HCT116 (cell line): ENCODE measurements around the gene HBA1. TPM values are rescaled to one million over a fixed set of nuclear protein-coding genes. Genes with fewer than 3 reads are reported as not detected.
A peak's percentile ranks its signal among the peaks of the same experiment; 100 is the strongest.

Experiments used
- ATAC-seq: fragments of 200-7000 bp; cut with Tn5 transposase; 2 replicates; pipeline ENCODE4 v1.9.1; 2020; ENCODE audit warnings: mild to moderate bottlenecking, moderate library complexity
- BruUV-seq: library from RNA; stranded (reverse); fragments of 400-500 nt; replicated peaks from 2 replicates; lab custom pipeline; 2021; lab: Mats Ljungman, UMichigan
- CTCF ChIA-PET: fragments of 300-600 bp; sonication (Branson Sonifier 250); formaldehyde crosslinking; loops from one replicate; lab custom pipeline; 2021; ENCODE audit warnings: antibody characterized with exemption; lab: Charles Lee
- POLR2A ChIA-PET: fragments of 300-600, 350-600 bp; sonication (Branson Sonifier 250); formaldehyde crosslinking; loops from one replicate; lab custom pipeline; 2021; ENCODE audit warnings: antibody characterized with exemption; lab: Charles Lee
- RAD21 ChIA-PET, 2 experiments: fragments of 300-600 bp; sonication (Branson Sonifier 250); formaldehyde crosslinking; loops; one replicate each; lab custom pipeline; 2023; ENCODE audit warnings: low total read pairs in 2 of 2; ENCODE audit not compliant: uncharacterized antibody in 2 of 2, unreplicated experiment in 2 of 2, low non-redundant PET in 1 of 2; lab: Charles Lee
- DNase-seq: peaks from one replicate; pipeline ENCODE4 v3.0.0-alpha.2; 2010; ENCODE audit warnings: low read depth, low spot score
- H2AFZ ChIP-seq: fragments of 200-600 bp; shearing (Covaris generic), sonication (generic); 2 replicates; pipeline ENCODE4 v1.6.1; 2017; ENCODE audit warnings: low read depth, mixed run types, mixed read lengths, antibody characterized with exemption, low read length; ENCODE audit not compliant: poor library complexity, severe bottlenecking
- H3K27ac ChIP-seq: 2 replicates; pipeline ENCODE4 v1.5.1; 2012; ENCODE audit warnings: low read depth, low read length
- H3K27me3 ChIP-seq: fragments of 200-600 bp; sonication (generic); 2 replicates; pipeline ENCODE4 v1.6.1; 2016; ENCODE audit warnings: mixed run types, low read length, mixed read lengths; ENCODE audit not compliant: insufficient read depth
- H3K36me3 ChIP-seq, 2 experiments: fragments of 200-500 bp in 1 of 2; fragments of 200-600 bp in 1 of 2; sonication (Bioruptor generic) in 1 of 2; sonication (generic) in 1 of 2; 2 replicates each; pipeline versions ENCODE4 v1.5.1 to v1.6.1; 2014 to 2016; ENCODE audit warnings: low read length in 2 of 2, inconsistent platforms in 1 of 2, mixed read lengths in 1 of 2, mixed run types in 1 of 2; ENCODE audit not compliant: insufficient read depth in 2 of 2, control insufficient read depth in 1 of 2
- H3K4me1 ChIP-seq, 2 experiments: fragments of 200-600 bp in 1 of 2; sonication (generic) in 1 of 2; 2 replicates each; pipeline versions ENCODE4 v1.5.1 to v1.6.1; 2012 to 2017; ENCODE audit warnings: low read length in 2 of 2, inconsistent platforms in 1 of 2, mild to moderate bottlenecking in 1 of 2, mixed read lengths in 1 of 2, mixed run types in 1 of 2, moderate library complexity in 1 of 2; ENCODE audit not compliant: insufficient read depth in 2 of 2, control insufficient read depth in 1 of 2
- H3K4me2 ChIP-seq: fragments of 200-600 bp; sonication (generic); 2 replicates; pipeline ENCODE4 v1.6.1; 2017; ENCODE audit warnings: mixed run types, low read length, mixed read lengths
- H3K4me3 ChIP-seq, 2 experiments: fragments of 200-600 bp in 1 of 2; sonication (generic) in 1 of 2; replicated peaks in 1 of 2; 2 replicates each; pipeline ENCODE4 v1.5.1; 2011 to 2016; ENCODE audit warnings: low read length in 2 of 2, control low read depth in 1 of 2, low read depth in 1 of 2, mild to moderate bottlenecking in 1 of 2, mixed read lengths in 1 of 2, mixed run types in 1 of 2
- H3K79me2 ChIP-seq: fragments of 200-600 bp; sonication (generic); 2 replicates; pipeline ENCODE4 v1.6.1; 2017; ENCODE audit warnings: mild to moderate bottlenecking, mixed run types, low read length, moderate library complexity, mixed read lengths; ENCODE audit not compliant: insufficient read depth
- H3K9ac ChIP-seq: fragments of 200-600 bp; sonication (generic); 2 replicates; pipeline ENCODE4 v1.6.1; 2016; ENCODE audit warnings: low read length, mixed read lengths
- H3K9me2 ChIP-seq: fragments of 200-600 bp; sonication (generic), shearing (Covaris generic); 2 replicates; pipeline ENCODE4 v1.6.1; 2017; ENCODE audit warnings: mixed run types, mild to moderate bottlenecking, moderate library complexity; ENCODE audit not compliant: insufficient read depth
- H3K9me3 ChIP-seq, 2 experiments: fragments of 200-500 bp in 1 of 2; fragments of 200-600 bp in 1 of 2; sonication (Bioruptor generic) in 1 of 2; sonication (generic) in 1 of 2; 2 replicates each; pipeline ENCODE4 v1.6.1; 2014 to 2017; ENCODE audit warnings: low read length in 2 of 2, mixed read lengths in 2 of 2, inconsistent platforms in 1 of 2, low read depth in 1 of 2, mild to moderate bottlenecking in 1 of 2, mixed run types in 1 of 2, moderate library complexity in 1 of 2; ENCODE audit not compliant: control insufficient read depth in 1 of 2, insufficient read depth in 1 of 2
- H4K20me1 ChIP-seq: fragments of 200-600 bp; sonication (generic), shearing (Covaris generic); 2 replicates; pipeline ENCODE4 v1.6.1; 2017; ENCODE audit warnings: mixed run types, mild to moderate bottlenecking, moderate library complexity; ENCODE audit not compliant: insufficient read depth
- CBX3 ChIP-seq: IDR thresholded peaks from 2 replicates; pipeline ENCODE4 v1.6.1; 2012; ENCODE audit warnings: low read depth
- EZH2 ChIP-seq: fragments of 200-600 bp; sonication (generic); IDR thresholded peaks from 2 replicates; pipeline ENCODE4 v1.6.1; 2017; ENCODE audit warnings: antibody characterized with exemption, mixed run types
- EZH2phosphoT487 ChIP-seq: fragments of 200-600 bp; IDR thresholded peaks from 2 replicates; pipeline ENCODE4 v1.6.1; 2018; ENCODE audit warnings: antibody characterized with exemption, borderline replicate concordance
- FOSL1 ChIP-seq: IDR thresholded peaks from 2 replicates; pipeline ENCODE4 v1.6.1; 2012; ENCODE audit warnings: low read depth
- SRF ChIP-seq: IDR thresholded peaks from 2 replicates; pipeline ENCODE4 v1.6.1; 2012; ENCODE audit warnings: low read depth
- TCF7L2 ChIP-seq: IDR thresholded peaks from 2 replicates; pipeline ENCODE4 v1.7.0; 2011; ENCODE audit warnings: borderline replicate concordance, inconsistent platforms; ENCODE audit not compliant: insufficient read depth, insufficient read length; ENCODE audit errors: extremely low read depth
- YY1 ChIP-seq: IDR thresholded peaks from 2 replicates; pipeline ENCODE4 v1.6.1; 2011; ENCODE audit warnings: low read length, low read depth, moderate library complexity, mild to moderate bottlenecking; ENCODE audit not compliant: insufficient replicate concordance; ENCODE audit errors: extremely low read depth
- ZFX ChIP-seq: fragments of 450-650 bp; IDR thresholded peaks from 2 replicates; pipeline ENCODE4 v1.6.1; 2017
- ZNF274 ChIP-seq: fragments of 200-500 bp; sonication (Bioruptor generic); IDR thresholded peaks from 2 replicates; pipeline ENCODE4 v1.6.1; 2014; ENCODE audit warnings: mild to moderate bottlenecking, low read depth, low read length, inconsistent platforms
- intact Hi-C: fragments of 100-400 bp; cut with micrococcal nuclease; formaldehyde crosslinking; loops from 2 replicates; pipeline ENCODE4 v1.10.0; 2022
- total RNA-seq: library from RNA; stranded (reverse); gene quantifications from one replicate; pipeline ENCODE4 v1.2.1, GENCODE V29; 2021; ENCODE audit not compliant: unreplicated experiment
- TF ChIP-seq, protein P1 (sequence below): IDR thresholded peaks from 2 replicates; pipeline ENCODE4 v1.6.1; 2012

Gene HBA1
- total RNA-seq, 1 experiment from 2014 or later: 4.9 TPM

GRCh38 chr16:177981-178667 is 1.6 kb downstream of the HBA1 start:
- no peak overlapping the region for H3K9ac ChIP-seq
- RAD21 ChIA-PET: no interaction called here
- no peak overlapping the region for H3K27ac ChIP-seq
- no peaks in the 10 kb centered on the region for H4K20me1 ChIP-seq
- no peak overlapping the region for H3K4me2 ChIP-seq
- H3K27me3 ChIP-seq: no peaks in the 10 kb centered on the region
- DNase-seq (no peak), ATAC-seq (no peak)
- no peaks in the 10 kb centered on the region for H3K36me3 ChIP-seq
- POLR2A ChIA-PET: no interaction called here
- H3K4me3 ChIP-seq: no peak overlapping the region
- H3K4me1 ChIP-seq: peaks cover 0 to 5% of the 10 kb centered on the region in 2 experiments; a peak in 1 of 4 replicates
- intact Hi-C loops: no loop called here
- no TSS peak for BruUV-seq
- no peak overlapping the region for H2AFZ ChIP-seq
- no peaks in the 10 kb centered on the region for H3K79me2 ChIP-seq
- CTCF ChIA-PET: interaction anchor here (1.2 kb wide), 1 partner anchor 71 kb away, joined by 4 read pairs; no protein-coding TSS in a partner anchor
- H3K9me2 ChIP-seq: no peaks in the 10 kb centered on the region
- no peaks in the 10 kb centered on the region for H3K9me3 ChIP-seq
- TF ChIP-seq SRF: no peak
- TF ChIP-seq ZFX: no peak
- no peak for TF ChIP-seq EZH2
- no peak for TF ChIP-seq YY1
- no peak for TF ChIP-seq EZH2phosphoT487

GRCh38 chr16:178668-179015 is 2.2 kb downstream of the HBA1 start:
- DNase-seq (no peak), ATAC-seq (no peak)
- no peaks in the 10 kb centered on the region for H3K9me2 ChIP-seq
- intact Hi-C loops: no loop called here
- no peak overlapping the region for H2AFZ ChIP-seq
- no peak overlapping the region for H3K9ac ChIP-seq
- BruUV-seq: no TSS peak
- peaks cover 0 to 5% of the 10 kb centered on the region in 2 experiments; a peak in 1 of 4 replicates for H3K4me1 ChIP-seq
- no peaks in the 10 kb centered on the region for H3K9me3 ChIP-seq
- H3K4me3 ChIP-seq: no peak overlapping the region
- no peaks in the 10 kb centered on the region for H3K27me3 ChIP-seq
- CTCF ChIA-PET: interaction anchor here (1.2 kb wide), 1 partner anchor 72 kb away, joined by 4 read pairs; no protein-coding TSS in a partner anchor
- POLR2A ChIA-PET: no interaction called here
- H3K27ac ChIP-seq: no peak overlapping the region
- RAD21 ChIA-PET: no interaction called here
- no peaks in the 10 kb centered on the region for H3K36me3 ChIP-seq
- H3K4me2 ChIP-seq: no peak overlapping the region
- H3K79me2 ChIP-seq: no peaks in the 10 kb centered on the region
- TF ChIP-seq, protein P1, sequence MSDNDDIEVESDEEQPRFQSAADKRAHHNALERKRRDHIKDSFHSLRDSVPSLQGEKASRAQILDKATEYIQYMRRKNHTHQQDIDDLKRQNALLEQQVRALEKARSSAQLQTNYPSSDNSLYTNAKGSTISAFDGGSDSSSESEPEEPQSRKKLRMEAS: no peak
- TF ChIP-seq ZNF274 (no peak), TCF7L2 (no peak), CBX3 (no peak), FOSL1 (0 out of 2 replicates have a peak, but pooled peaks have one; percentile 21)
- H4K20me1 ChIP-seq: no peaks in the 10 kb centered on the region
